CMK (cell line): ENCODE results near the gene MACF1.
A peak's percentile ranks its signal among the peaks of the same experiment; 100 is the strongest.

Experiments used
- DNase-seq: peaks from one replicate; pipeline ENCODE4 v3.0.0-alpha.2; 2010; ENCODE audit warnings: low read depth

Gene MACF1

DNA sequence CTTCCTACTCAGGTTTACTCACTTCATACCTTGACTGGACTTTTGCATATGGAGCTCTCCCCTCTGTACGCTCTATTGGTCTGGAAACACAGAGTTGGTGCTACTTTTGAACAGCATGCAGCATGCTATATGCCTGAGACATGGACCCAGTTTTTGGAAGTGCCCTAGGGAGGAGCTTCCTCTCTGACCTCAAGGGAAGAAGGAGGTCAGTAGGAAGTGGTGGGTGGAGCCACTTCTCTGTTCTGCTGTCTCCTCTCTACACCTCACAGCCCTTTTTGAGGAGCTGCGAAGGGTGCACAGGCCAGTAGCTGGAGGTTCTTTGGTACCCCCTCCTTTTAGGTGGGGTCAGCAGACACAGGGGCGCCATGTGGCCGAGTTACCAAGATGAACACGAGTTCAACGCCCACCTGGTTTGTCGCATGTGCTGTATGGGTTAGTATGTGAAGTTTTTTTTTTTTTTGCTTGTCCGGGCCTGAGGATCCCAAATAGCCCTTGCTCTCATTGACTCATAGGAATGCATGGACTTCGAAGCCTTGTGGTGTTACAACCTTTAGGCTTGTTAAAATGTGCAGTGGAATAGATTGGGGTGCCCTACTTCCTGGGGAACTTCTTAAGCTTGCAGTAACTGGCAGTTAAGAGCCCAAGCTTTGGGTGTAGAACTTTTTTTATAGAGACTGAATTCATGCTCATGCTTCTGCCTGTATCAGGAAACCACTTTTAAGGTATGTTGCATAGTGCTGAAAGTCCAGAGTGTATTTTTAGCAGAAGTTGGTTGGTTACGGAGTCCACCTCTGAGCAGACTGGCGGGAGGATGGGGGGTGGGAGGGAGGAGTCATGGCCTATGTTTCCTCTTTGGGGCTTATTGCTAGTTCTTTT is 10.7 kb downstream of the MACF1 start:
- DNase-seq: peak; percentile 65

DNA sequence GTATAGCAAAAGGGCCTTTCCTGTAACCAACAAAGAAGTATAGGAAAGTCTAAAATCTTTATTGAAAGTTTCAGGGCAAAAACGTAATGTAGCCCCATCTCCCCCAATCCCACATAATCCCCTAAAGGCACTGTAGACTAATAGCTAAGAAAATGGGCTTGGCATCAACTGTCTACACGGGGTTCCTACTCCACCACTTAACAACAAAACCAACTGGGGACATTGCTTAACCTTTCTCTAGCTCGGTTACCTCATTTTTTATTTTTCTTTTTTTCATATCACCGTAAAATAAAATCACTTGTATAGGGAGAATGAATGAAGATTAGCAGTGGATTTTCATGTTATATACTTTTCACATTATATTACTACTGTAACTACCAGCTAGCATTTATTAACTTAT is 12.3 kb downstream of the MACF1 start:
- no peak for DNase-seq

GRCh38 chr1:39220891-39221870 is 16.7 kb downstream of the MACF1 start:
- DNase-seq: no peak

DNA sequence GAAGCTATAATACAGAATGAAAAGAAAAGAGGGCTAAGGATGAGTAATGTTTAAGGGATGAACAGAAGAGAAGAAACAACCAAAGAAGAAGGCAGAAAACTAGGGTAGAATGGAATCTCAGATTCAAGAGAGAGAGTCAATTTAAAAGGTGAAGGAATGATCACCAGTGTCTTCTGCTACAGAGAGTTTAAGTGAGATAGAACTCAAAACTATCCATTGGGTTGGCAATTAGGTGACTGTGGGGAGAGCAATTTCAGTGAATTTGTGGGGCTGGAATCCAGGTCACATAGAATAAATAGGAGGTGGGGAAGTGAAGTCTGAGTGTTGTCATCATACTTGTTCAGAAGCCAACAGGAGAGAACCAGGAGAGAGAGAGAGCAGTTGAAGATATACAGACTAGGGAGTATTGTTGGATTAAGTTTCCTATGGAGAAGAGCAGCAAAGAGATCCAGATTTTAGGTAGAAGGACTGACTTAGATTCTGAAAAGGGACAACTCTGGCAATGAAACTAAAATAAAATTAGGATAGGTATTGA is 19.9 kb downstream of the MACF1 start:
- no peak for DNase-seq

GRCh38 chr1:39226836-39227235 is 22.3 kb downstream of the MACF1 start:
- no peak for DNase-seq

DNA sequence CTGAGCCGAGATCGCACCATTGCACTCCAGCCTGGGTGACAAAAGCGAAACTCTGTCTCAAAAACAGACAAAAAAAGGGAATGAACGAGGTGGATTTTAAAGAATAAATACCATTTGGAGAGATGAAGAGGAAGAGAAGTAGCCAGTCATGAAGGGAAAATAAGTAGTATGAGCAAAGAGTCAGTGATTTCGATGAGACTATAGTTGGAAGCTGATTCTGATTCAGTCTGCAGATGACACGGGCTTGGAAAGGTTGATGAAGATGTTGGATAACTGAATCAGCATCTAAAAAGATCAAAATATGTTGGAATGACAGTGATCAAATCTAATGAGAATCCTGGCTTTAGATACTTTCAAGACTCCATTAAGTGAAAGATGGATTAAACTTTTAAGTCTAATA is 23.8 kb downstream of the MACF1 start:
- DNase-seq: no peak

GRCh38 chr1:39229504-39229903 is 25.0 kb downstream of the MACF1 start:
- no peak for DNase-seq

- no peak for DNase-seq
These were observed 26.0 kb downstream of the MACF1 start for GRCh38 chr1:39230261-39231190.

GRCh38 chr1:39236971-39237370 is 32.5 kb downstream of the MACF1 start:
- DNase-seq: no peak

- no peak for DNase-seq
These were observed 34.0 kb downstream of the MACF1 start for GRCh38 chr1:39238476-39238875.

DNA sequence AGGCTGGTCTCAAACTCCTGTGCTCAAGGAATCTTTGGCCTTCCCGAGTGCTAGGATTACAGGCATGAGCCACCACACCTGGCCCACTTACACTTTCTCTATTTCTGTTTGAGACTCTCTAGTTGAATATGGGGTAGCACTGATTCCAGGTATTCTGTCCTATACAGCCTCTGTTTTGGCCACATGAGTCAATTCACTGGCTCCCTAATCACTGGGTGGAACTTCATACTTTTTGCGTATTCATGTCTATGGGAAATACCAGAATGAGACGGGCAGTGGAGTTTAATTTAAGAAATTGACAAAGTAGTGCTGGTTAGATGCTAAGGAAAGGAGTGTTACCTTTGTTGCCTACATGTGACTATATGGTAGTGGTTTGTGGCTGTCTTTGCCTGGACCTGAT is 35.5 kb downstream of the MACF1 start:
- no peak for DNase-seq

GRCh38 chr1:39243302-39243701 is 38.8 kb downstream of the MACF1 start:
- DNase-seq: no peak

- DNase-seq: no peak
These were observed 46.2 kb downstream of the MACF1 start for GRCh38 chr1:39250460-39251240.

DNA sequence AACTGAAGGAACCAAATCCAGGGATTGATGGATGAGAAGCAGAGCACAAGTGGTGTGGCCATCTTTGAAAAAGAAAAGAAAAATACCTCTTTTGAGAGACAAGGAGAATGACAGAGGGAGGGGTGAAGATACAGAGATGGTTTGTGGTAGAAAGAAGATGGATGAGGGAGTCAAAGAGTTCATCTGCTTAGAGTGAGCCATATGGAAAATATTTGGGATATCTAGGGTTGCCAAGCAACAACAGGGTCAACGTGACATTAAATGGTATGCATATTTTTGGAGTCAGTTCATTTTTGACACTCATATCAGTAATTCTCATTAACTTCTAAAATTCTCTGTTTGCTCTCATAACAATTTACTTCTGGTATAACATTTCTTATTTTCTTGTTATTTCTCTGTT is 50.7 kb downstream of the MACF1 start:
- no peak for DNase-seq

DNA sequence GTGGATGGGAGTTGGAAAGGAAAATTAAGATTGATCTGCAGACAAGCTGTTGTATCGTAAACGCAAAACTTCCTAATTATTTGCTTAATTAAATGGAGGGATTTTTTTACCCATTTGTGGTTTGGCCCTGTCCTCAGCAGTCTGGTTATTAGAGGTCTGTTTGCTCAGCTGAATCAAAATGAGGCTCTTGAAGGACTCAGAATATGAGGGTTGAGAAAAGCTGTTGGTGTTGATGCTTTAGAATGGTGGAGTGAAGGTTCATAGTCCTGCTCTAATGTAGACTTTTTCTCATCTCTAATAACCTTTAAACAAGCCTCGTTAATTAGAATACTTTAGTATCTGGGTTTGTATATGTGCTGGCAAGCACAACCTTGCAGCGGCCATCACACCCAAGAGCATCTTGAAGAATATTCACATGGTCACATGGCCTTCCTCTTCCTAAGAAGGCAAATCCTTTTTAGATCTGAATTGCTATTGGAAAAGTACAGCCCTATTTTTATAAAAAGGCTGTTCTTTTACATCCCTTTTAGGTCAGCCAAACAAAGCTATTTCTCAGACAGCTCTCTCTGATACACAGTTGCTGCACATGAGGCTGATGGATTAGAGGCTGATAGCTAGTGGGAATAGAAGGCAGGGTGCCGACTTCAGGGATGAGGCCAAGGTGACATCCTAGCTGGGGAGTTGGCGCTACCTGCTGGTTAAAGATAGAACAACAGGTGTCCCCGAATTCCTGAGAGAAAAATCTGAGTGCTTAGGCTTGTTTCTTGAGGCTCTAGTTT is 53.8 kb downstream of the MACF1 start:
- peak; percentile 29 for DNase-seq

DNA sequence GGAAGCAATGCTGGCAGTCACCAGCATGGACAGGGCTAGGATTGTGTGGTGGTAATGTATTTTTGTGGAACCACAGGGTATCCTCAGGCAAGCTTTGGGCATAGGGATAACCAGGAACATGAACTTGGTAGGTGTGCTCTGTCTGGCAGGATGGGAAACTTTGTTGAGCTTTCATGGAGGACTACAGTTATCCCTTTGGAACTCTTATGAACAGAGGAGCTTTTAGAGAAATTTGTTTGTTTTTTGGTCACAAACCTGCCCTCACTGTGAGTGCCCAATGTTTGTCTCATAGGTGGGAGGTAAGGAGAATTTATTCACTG is 54.4 kb downstream of the MACF1 start:
- no peak for DNase-seq

GRCh38 chr1:39261712-39262221 is 57.3 kb downstream of the MACF1 start:
- DNase-seq: no peak

GRCh38 chr1:39262802-39263201 is 58.3 kb downstream of the MACF1 start:
- DNase-seq: no peak

GRCh38 chr1:39266269-39266668 is 61.8 kb downstream of the MACF1 start:
- DNase-seq: no peak

- DNase-seq: no peak
These were observed 62.3 kb downstream of the MACF1 start for GRCh38 chr1:39266792-39267191.
